ENCODE data around the gene KIZ.

KIZ gene

DNA sequence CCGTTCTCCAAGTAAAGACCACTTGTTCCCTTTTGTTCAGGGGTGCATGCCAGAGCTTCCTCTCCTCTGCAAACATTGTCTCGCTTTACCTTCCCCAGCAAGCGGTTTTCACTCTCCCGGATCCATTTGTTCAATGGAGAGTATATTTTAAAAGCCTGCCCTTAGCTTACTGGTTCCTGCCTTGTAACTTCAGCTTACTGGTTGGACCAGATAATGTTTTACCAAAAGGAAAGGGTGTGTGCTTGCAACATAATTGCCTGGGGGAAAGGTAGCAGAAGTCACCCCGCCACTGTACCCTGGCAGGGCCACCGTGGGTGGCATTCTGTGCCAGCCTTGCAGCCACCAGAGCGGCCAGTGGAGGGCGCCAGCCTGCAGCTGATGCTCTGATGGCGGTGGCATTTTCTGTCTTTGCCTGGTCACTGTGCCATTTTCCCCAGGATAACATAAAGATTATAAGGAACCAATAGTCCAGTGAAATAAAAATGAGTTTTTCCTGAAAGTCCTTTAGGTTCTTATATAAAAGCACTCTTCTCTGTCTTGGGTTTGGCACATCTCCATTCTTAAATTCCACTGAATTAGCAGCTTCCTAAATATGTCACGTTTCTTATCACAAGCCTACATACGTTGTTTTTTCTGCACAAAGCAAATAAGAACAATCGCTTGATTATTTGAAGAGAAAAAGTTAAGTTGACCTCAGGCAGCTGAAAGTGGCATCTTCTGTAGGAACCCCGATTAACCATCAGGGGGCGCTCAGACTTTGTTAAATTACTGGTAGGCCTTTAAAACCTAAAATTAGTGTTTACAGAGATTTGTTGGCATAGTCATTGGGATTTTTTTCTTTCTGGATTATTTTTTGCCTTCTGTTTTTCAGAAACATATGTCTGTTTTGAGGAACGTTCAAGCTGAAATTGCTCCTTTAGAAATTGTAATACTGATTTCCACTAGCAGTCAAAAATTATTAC lies 109.9 kb downstream of the KIZ start:
- no peak for TF ChIP-seq FOXP2 (optimal IDR thresholded peaks at IDR 0.05; ENCODE audit: control extremely low read depth, extremely low read length, insufficient read depth)
- no peak for TF ChIP-seq EZH2 (IDR thresholded peaks at IDR 0.05)
- no peak for TF ChIP-seq POLR2AphosphoS5 (IDR thresholded peaks at IDR 0.05; ENCODE audit: borderline replicate concordance, low read depth, low read length)
- peak overlapping the region; percentile 53 for H3K9ac ChIP-seq (ENCODE audit: insufficient read length)
- peak overlapping the region; percentile 88 for H3K27ac ChIP-seq
- H3K4me3 ChIP-seq, result peak overlapping the region; percentile 66
- no peaks in the 10 kb centered on the region for H3K36me3 ChIP-seq (ENCODE audit: insufficient read depth, low read length)
- H3K9me3 ChIP-seq (ENCODE audit: low read depth, low read length), result no peaks in the 10 kb centered on the region
- peak; percentile 77 for DNase-seq (ENCODE audit: low read depth, low spot score)

DNA sequence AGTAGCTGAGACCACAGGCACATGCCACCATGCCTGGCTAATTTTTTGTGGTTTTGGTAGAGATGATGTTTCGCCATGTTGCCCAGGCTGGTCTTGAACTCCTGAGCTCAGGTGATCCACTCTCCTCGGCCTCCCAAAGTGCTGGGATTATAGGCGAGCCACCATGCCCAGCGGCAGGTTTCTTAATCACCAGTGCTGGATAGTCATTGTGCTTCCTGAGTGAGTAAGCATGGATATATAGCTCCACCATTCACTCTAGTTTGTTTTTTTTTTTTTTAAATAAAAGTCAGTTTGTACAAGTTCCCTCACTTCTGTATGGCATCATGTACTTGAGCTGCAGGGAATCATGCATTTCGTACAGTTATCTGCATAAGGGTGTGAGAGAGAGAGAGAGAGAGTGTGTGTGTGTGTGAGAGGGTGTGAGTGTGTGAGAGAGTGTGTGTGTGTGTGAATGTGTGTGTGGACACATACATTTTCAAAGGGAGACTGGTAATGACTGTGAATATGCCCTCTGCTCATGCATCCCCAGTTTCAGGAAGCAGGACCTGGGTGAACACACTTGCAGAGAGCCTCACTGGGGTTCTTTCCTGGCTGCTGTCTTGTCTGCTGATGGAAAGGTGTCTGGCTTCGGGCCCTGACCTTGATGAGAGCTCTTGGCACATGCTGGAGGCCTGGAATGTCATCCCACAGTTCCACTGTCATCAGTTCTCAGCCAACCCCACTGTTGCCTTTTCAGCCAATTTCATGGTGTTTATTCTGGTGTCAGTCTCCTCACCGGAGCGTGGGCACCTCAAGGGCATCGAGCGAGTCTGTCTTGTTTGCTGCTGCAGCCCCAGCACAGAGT lies 112.3 kb downstream of the KIZ start:
- TF ChIP-seq EZH2 (IDR thresholded peaks at IDR 0.05) (no peak), POLR2AphosphoS5 (IDR thresholded peaks at IDR 0.05; ENCODE audit: borderline replicate concordance, low read depth, low read length) (no peak), FOXP2 (optimal IDR thresholded peaks at IDR 0.05; ENCODE audit: control extremely low read depth, extremely low read length, insufficient read depth) (no peak)
- peak overlapping the region; percentile 35; the same call in 1 of the 2 replicates for H3K27ac ChIP-seq
- H3K36me3 ChIP-seq (ENCODE audit: insufficient read depth, low read length), result no peaks in the 10 kb centered on the region
- DNase-seq (ENCODE audit: low read depth, low spot score), result no peak
- no peak overlapping the region for H3K9ac ChIP-seq (ENCODE audit: insufficient read length)
- no peak overlapping the region for H3K4me3 ChIP-seq
- no peaks in the 10 kb centered on the region for H3K9me3 ChIP-seq (ENCODE audit: low read depth, low read length)

DNA sequence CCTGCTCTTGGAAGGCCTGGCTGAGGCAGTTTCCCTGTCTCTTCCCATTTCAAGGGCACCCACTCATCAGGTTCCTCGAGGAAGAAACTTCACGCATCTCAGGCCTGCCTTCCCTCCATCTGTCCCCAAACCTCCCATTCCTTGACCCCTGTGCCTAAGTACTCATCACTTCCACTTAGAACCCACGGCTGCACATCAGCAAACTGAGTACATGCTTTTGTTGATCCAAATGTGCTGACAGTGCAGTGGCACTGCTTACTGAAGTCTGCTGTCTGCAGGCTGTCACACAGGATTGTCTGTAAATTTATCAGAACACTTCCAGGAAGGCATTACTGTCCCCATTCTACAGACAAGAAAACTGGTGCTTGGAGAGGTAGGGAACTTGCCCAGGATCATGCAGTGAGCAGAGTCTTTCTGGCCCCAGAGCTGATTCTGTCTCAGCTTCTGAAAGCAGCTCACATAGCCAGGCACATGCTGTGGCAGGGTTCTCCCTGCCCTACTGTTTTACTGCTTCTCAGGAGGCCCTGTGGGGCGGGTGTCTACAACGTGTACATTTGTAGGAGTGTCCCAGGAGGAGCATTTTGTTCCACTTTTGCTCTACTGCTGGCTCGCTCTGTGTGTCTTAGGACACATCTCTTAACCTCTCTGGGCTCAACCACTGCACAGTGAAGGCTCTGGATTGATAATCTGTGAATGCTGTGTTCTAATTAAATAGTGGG lies 113.1 kb downstream of the KIZ start:
- H3K4me3 ChIP-seq, result peak overlapping the region; percentile 31; the same call in 1 of the 2 replicates
- H3K27ac ChIP-seq, result peak overlapping the region; percentile 35; the same call in 1 of the 2 replicates
- H3K36me3 ChIP-seq (ENCODE audit: insufficient read depth, low read length), result no peaks in the 10 kb centered on the region
- no peak for DNase-seq (ENCODE audit: low read depth, low spot score)
- no peaks in the 10 kb centered on the region for H3K9me3 ChIP-seq (ENCODE audit: low read depth, low read length)
- TF ChIP-seq EZH2 (IDR thresholded peaks at IDR 0.05), result no peak
- no peak for TF ChIP-seq POLR2AphosphoS5 (IDR thresholded peaks at IDR 0.05; ENCODE audit: borderline replicate concordance, low read depth, low read length)
- no peak for TF ChIP-seq FOXP2 (optimal IDR thresholded peaks at IDR 0.05; ENCODE audit: control extremely low read depth, extremely low read length, insufficient read depth)
- no peak overlapping the region for H3K9ac ChIP-seq (ENCODE audit: insufficient read length)

DNA sequence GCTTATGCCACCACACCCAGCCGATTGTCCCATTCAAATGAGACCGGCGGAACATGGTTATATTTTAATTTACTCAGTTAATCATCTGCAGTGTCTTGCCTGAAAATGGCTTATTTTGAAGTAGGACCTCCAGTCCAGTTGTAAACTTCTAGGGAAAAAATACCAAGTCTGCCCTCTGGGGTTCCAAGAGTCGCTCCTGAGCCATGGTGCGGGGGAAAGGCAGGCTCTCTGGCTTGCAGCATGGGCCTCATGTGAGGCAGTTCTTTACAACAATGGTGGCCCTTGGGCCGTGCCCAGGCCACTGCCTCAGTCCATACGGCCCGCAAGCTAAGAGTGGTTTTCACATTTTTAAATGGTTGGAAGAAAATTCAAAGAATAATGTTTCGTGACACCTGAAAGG lies 114.5 kb downstream of the KIZ start:
- DNase-seq (ENCODE audit: low read depth, low spot score), result no peak
- H3K27ac ChIP-seq, result no peak overlapping the region
- H3K9me3 ChIP-seq (ENCODE audit: low read depth, low read length), result no peaks in the 10 kb centered on the region
- H3K9ac ChIP-seq (ENCODE audit: insufficient read length), result no peak overlapping the region
- H3K4me3 ChIP-seq, result no peak overlapping the region
- TF ChIP-seq POLR2AphosphoS5 (IDR thresholded peaks at IDR 0.05; ENCODE audit: borderline replicate concordance, low read depth, low read length), result no peak
- no peak for TF ChIP-seq EZH2 (IDR thresholded peaks at IDR 0.05)
- TF ChIP-seq FOXP2 (optimal IDR thresholded peaks at IDR 0.05; ENCODE audit: control extremely low read depth, extremely low read length, insufficient read depth), result no peak
- H3K36me3 ChIP-seq (ENCODE audit: insufficient read depth, low read length), result no peaks in the 10 kb centered on the region

DNA sequence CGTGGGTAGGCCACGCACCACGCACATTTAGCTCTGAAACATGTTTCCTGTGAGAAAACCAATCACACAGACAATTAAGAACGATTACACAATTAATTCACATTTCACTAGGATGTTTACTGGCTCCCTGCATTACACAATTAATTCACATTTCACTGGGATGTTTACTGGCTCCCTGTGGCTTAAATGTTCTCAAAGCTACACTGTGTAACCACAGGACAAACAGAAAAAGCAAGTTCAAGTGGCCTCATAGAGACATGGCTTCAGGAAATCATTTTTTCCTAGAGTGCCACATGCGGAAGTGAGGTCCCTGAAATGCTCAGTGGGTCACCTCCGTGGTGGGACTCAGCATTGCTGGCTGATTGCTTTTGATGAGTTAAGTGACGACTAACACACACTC lies 115.5 kb downstream of the KIZ start:
- DNase-seq (ENCODE audit: low read depth, low spot score), result no peak
- no peak overlapping the region for H3K4me3 ChIP-seq
- no peak overlapping the region for H3K27ac ChIP-seq
- H3K9me3 ChIP-seq (ENCODE audit: low read depth, low read length), result no peaks in the 10 kb centered on the region
- TF ChIP-seq FOXP2 (optimal IDR thresholded peaks at IDR 0.05; ENCODE audit: control extremely low read depth, extremely low read length, insufficient read depth) (no peak), POLR2AphosphoS5 (IDR thresholded peaks at IDR 0.05; ENCODE audit: borderline replicate concordance, low read depth, low read length) (no peak), EZH2 (IDR thresholded peaks at IDR 0.05) (no peak)
- H3K9ac ChIP-seq (ENCODE audit: insufficient read length), result no peak overlapping the region
- H3K36me3 ChIP-seq (ENCODE audit: insufficient read depth, low read length), result no peaks in the 10 kb centered on the region

DNA sequence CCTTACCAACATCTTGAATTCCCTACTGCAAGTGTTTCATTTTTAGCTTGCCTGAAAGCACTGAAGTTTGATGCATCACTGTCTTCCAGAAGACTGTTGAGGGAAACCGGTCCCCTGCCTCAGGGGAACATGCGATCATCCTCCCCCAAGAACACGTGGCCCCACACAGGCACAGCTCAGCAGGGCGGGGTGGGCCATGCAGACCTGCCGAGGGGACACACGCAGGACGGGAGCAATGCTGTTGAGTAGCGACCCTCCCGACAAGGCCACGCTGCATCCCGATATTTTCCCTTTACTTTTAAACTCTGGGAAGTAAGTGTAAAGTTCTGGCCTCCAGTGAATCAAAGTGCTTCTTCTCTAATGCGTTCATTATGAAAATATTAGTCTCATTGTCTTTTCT lies 117.9 kb downstream of the KIZ start:
- Histone ChIP-seq H3K27ac (no peak overlapping the region), H3K9ac (ENCODE audit: insufficient read length) (no peak overlapping the region), H3K9me3 (ENCODE audit: low read depth, low read length) (no peaks in the 10 kb centered on the region), H3K36me3 (ENCODE audit: insufficient read depth, low read length) (no peaks in the 10 kb centered on the region), H3K4me3 (no peak overlapping the region)
- no peak for DNase-seq (ENCODE audit: low read depth, low spot score)
- TF ChIP-seq FOXP2 (optimal IDR thresholded peaks at IDR 0.05; ENCODE audit: control extremely low read depth, extremely low read length, insufficient read depth), result no peak
- TF ChIP-seq EZH2 (IDR thresholded peaks at IDR 0.05), result no peak
- no peak for TF ChIP-seq POLR2AphosphoS5 (IDR thresholded peaks at IDR 0.05; ENCODE audit: borderline replicate concordance, low read depth, low read length)

DNA sequence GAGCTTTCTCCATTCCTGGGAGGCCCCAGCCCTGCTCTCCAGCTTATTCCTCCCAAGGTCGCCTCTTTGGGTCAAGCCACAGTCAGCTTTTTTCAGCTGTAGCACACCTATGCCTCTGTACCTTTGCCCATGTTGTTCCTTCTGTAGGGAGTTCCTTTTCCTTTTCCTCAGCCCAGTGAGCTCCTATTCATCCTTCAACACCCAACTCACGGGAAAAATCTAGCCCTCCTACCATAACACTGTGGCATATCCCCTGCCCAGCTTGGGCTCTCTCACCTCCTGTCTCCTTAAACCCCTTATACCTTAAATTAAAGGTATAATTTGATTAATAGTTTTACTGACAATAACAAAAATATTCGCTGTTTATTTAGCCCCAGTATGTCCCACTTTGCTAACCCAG lies 118.9 kb downstream of the KIZ start:
- no peak overlapping the region for H3K4me3 ChIP-seq
- H3K9me3 ChIP-seq (ENCODE audit: low read depth, low read length), result no peaks in the 10 kb centered on the region
- TF ChIP-seq POLR2AphosphoS5 (IDR thresholded peaks at IDR 0.05; ENCODE audit: borderline replicate concordance, low read depth, low read length) (no peak), FOXP2 (optimal IDR thresholded peaks at IDR 0.05; ENCODE audit: control extremely low read depth, extremely low read length, insufficient read depth) (no peak), EZH2 (IDR thresholded peaks at IDR 0.05) (no peak)
- H3K36me3 ChIP-seq (ENCODE audit: insufficient read depth, low read length), result no peaks in the 10 kb centered on the region
- no peak overlapping the region for H3K27ac ChIP-seq
- H3K9ac ChIP-seq (ENCODE audit: insufficient read length), result no peak overlapping the region
- no peak for DNase-seq (ENCODE audit: low read depth, low spot score)

Measured in SK-N-MC (cell line).